Measurements from ENCODE around the gene HSPB2. TPM values are rescaled to one million over a fixed set of nuclear protein-coding genes. Genes with fewer than 3 reads are reported as not detected.

The HSPB2 gene
- total and polyA plus RNA-seq, 9 donors = 0.34 to 11.8 (median 7.6) TPM; not detected in 1

GRCh38 chr11:111961389-111962300, 49.1 kb downstream of the HSPB2 start:
- 77 to 85% (median 80%) methylated on average over 6 of the region's 6 CpGs for WGBS, 3 donors
- no peak overlapping the region for H3K27ac ChIP-seq
- H3K36me3 ChIP-seq = no peaks in the 10 kb centered on the region

More at GRCh38 chr11:111961389-111962300, 49.1 kb downstream of the HSPB2 start:
- intact Hi-C loops (cut with DNase I) = no loop called here
- no peaks in the 10 kb centered on the region for H3K9me3 ChIP-seq
- no peaks in the 10 kb centered on the region for H3K27me3 ChIP-seq
- DNase-seq = no peak
- TF ChIP-seq EP300 (IDR thresholded peaks at IDR 0.05) (no peak), POLR2A (IDR thresholded peaks at IDR 0.05) (no peak), CTCF (IDR thresholded peaks at IDR 0.05) (no peak)
- H3K4me1 ChIP-seq (ENCODE audit: insufficient read depth) = no peaks in the 10 kb centered on the region
- H3K4me3 ChIP-seq = no peak overlapping the region

Small RNA genes lying within 50 kb of the gene (small RNA-seq; reads per million reads assigned to genes)
- not detected for gene C11orf52
- not detected for gene GNG5P3
- not detected for gene RNA5SP351
- not detected for gene RPL37AP8

Other genes starting within 250 kb of the HSPB2 start
- gene PPP2R1B, start 146.3 kb upstream of the HSPB2 start, total RNA-seq = 10 to 100 TPM; 17.3 to 36.4 (median 25.9) TPM
- 10 to 100 TPM in 1 of 2 donors, 1 to 10 TPM in 1; 9.8 to 20.4 TPM for gene PPP2R1B, start 146.3 kb upstream of the HSPB2 start, polyA plus RNA-seq
- 10 to 100 TPM; 24.4 to 39.9 (median 29.3) TPM for gene ALG9, start 41.2 kb upstream of the HSPB2 start, total RNA-seq
- 10 to 100 TPM; 12.0 to 43.5 TPM for gene ALG9, start 41.2 kb upstream of the HSPB2 start, polyA plus RNA-seq
- 1 to 10 TPM; 1.3 to 2.9 (median 1.8) TPM for gene FDXACB1, start 33.6 kb upstream of the HSPB2 start, total RNA-seq
- 1 to 10 TPM; 1.4 to 2.8 TPM for gene FDXACB1, start 33.6 kb upstream of the HSPB2 start, polyA plus RNA-seq
- 10 to 100 TPM; 11.6 to 40.9 (median 21.4) TPM for gene CFAP68, start 33.2 kb upstream of the HSPB2 start, total RNA-seq
- gene CFAP68, start 33.2 kb upstream of the HSPB2 start, polyA plus RNA-seq = 10 to 100 TPM; 28.6 to 70.1 TPM
- 100 to 1,000 TPM in 1 of 7 donors, 10 to 100 TPM in 6; 22.7 to 121 (median 72.5) TPM for gene CRYAB, start 964 bp upstream of the HSPB2 start, total RNA-seq
- gene CRYAB, start 964 bp upstream of the HSPB2 start, polyA plus RNA-seq = 100 to 1,000 TPM in 1 of 2 donors, 10 to 100 TPM in 1; 69.2 to 301 TPM
- gene C11orf52, start 6.2 kb downstream of the HSPB2 start, total RNA-seq = 1 to 10 TPM in 6 of 7 donors, not detected in 1; 1.3 to 5.9 (median 1.9) TPM
- gene C11orf52, start 6.2 kb downstream of the HSPB2 start, polyA plus RNA-seq = 1 to 10 TPM; 2.4 to 3.7 TPM
- 10 to 100 TPM; 17.0 to 25.4 (median 23.7) TPM for gene DIXDC1, start 24.6 kb downstream of the HSPB2 start, total RNA-seq
- 10 to 100 TPM; 10.3 to 37.9 TPM for gene DIXDC1, start 24.6 kb downstream of the HSPB2 start, polyA plus RNA-seq
- 10 to 100 TPM; 10.8 to 26.4 (median 19.9) TPM for gene DLAT, start 112.7 kb downstream of the HSPB2 start, total RNA-seq
- 10 to 100 TPM; 11.1 to 27.8 TPM for gene DLAT, start 112.7 kb downstream of the HSPB2 start, polyA plus RNA-seq
- gene PIH1D2, start 161.3 kb downstream of the HSPB2 start, total RNA-seq = 1 to 10 TPM in 6 of 7 donors, under 1 TPM in 1; 0.83 to 8.6 (median 2.4) TPM
- 1 to 10 TPM in 1 of 2 donors, under 1 TPM in 1; 0.94 to 2.3 TPM for gene PIH1D2, start 161.3 kb downstream of the HSPB2 start, polyA plus RNA-seq
- gene NKAPD1, start 161.6 kb downstream of the HSPB2 start, total RNA-seq = 10 to 100 TPM; 11.4 to 23.1 (median 17.2) TPM
- 10 to 100 TPM; 18.8 to 48.2 TPM for gene NKAPD1, start 161.6 kb downstream of the HSPB2 start, polyA plus RNA-seq
- gene TIMM8B, start 174.0 kb downstream of the HSPB2 start, total RNA-seq = 10 to 100 TPM; 21.8 to 45.7 (median 31.4) TPM
- 10 to 100 TPM; 53.3 to 71.1 TPM for gene TIMM8B, start 174.0 kb downstream of the HSPB2 start, polyA plus RNA-seq
- gene SDHD, start 174.1 kb downstream of the HSPB2 start, total RNA-seq = 10 to 100 TPM; 64.9 to 85.9 (median 83.2) TPM
- 10 to 100 TPM; 85.1 to 98.4 TPM for gene SDHD, start 174.1 kb downstream of the HSPB2 start, polyA plus RNA-seq

Measured in ovary (tissue), 9 donors.